ENCODE results near the gene ASB8.

ASB8 gene

GRCh38 chr12:48109424-48109823 lies 47.9 kb downstream of the ASB8 start:
- TF ChIP-seq Cebpa-rat (IDR thresholded peaks at IDR 0.05), result no peak
- H3K4me2 ChIP-seq, result peak overlapping the region; percentile 19
- H3K36me3 ChIP-seq, result no peaks in the 10 kb centered on the region

GRCh38 chr12:48106681-48107613 lies 50.4 kb downstream of the ASB8 start:
- Histone ChIP-seq H3K4me3 (peak overlapping the region; percentile 87), H4K20me1 (no peaks in the 10 kb centered on the region), H3K9me3 (no peaks in the 10 kb centered on the region), H3K4me2 (peak overlapping the region; percentile 89), H3K36me3 (no peaks in the 10 kb centered on the region), H3K9ac (peak overlapping the region; percentile 96), H3K4me1 (peaks cover 57% of the 10 kb centered on the region), H3K27me3 (no peaks in the 10 kb centered on the region), H3K27ac (peak overlapping the region; percentile 98)
- no peak for TF ChIP-seq Cebpa-rat (IDR thresholded peaks at IDR 0.05)

More at GRCh38 chr12:48109424-48109823, 47.9 kb downstream of the ASB8 start:
- Histone ChIP-seq H3K4me1 (peaks cover 34% of the 10 kb centered on the region), H3K27ac (no peak overlapping the region), H3K9ac (no peak overlapping the region), H3K27me3 (no peaks in the 10 kb centered on the region), H3K9me3 (no peaks in the 10 kb centered on the region), H3K4me3 (no peak overlapping the region), H4K20me1 (no peaks in the 10 kb centered on the region)

DNA sequence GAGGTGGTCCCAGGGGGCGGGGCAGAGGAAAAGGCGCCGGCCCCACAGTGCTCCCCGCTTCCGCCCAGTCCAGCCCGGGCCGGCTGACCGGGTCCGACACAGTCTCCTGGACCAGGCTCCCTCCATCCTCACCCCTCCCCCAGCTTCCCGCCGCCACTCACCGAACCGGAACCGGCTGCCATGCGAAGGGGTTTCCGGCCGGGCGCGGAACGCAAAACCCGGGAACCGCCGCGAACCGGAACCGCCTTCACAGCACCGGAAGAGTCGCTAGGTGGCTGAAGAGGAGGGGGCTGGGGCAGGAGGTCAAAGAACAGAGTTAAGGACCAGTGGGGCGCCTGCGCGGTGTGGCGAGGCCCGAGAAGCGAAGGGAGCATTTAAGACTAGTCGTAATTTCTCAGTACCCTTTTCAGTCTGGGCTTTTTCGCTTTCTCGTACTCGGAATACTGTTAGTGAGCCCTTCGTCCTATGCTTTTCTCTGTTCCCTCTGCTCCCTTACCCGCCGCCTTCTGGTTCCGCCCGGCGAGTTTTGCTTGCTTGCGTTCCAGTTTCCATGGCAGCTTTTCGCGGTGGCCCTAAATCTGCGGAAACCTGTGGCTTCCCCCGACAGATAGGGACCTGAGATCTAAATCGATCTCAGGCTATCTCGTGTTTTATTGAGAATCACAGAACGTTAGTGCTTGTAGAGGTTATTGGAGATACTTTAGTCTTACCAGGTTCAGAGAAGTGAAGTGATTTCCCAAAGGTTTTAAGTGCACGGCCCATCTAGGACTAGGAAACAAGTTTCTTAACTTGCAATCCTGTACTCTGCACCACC lies 51.2 kb downstream of the ASB8 start, which contains the start of gene SENP1:
Gene SENP1 (minus strand): TSS at position 213 of the 814 bp plus-strand sequence. CDS start 4,607 bp downstream, outside the sequence.
- Histone ChIP-seq H3K9me3 (no peaks in the 10 kb centered on the region), H3K4me3 (peak within 1 kb of the TSS; percentile 87), H3K27ac (peak within 1 kb of the TSS; percentile 98), H3K4me2 (peak within 1 kb of the TSS; percentile 89), H3K27me3 (no peaks in the 10 kb centered on the region), H3K36me3 (no peaks in the 10 kb centered on the region), H4K20me1 (0 out of 2 replicates have a peak, but pooled peaks cover 4% of the 10 kb centered on the region), H3K9ac (peak within 1 kb of the TSS; percentile 96), H3K4me1 (peaks cover 59% of the 10 kb centered on the region)
- no peak for TF ChIP-seq Cebpa-rat (IDR thresholded peaks at IDR 0.05)

- Histone ChIP-seq H3K27ac (peak overlapping the region; percentile 98), H3K4me1 (peaks cover 59% of the 10 kb centered on the region), H3K27me3 (no peaks in the 10 kb centered on the region), H3K4me3 (peak overlapping the region; percentile 87), H3K4me2 (peak overlapping the region; percentile 89), H3K9me3 (no peaks in the 10 kb centered on the region), H3K36me3 (no peaks in the 10 kb centered on the region; the same call in 1 of the 2 replicates), H4K20me1 (0 out of 2 replicates have a peak, but pooled peaks cover 6% of the 10 kb centered on the region), H3K9ac (peak overlapping the region; percentile 96)
- TF ChIP-seq Cebpa-rat (IDR thresholded peaks at IDR 0.05), result no peak
Measured at GRCh38 chr12:48105321-48105866, 51.9 kb downstream of the ASB8 start.

GRCh38 chr12:48104531-48104930 lies 52.8 kb downstream of the ASB8 start:
- peaks cover 55% of the 10 kb centered on the region for H3K4me1 ChIP-seq
- H3K9me3 ChIP-seq, result no peaks in the 10 kb centered on the region
- peak overlapping the region; percentile 96 for H3K9ac ChIP-seq
- H3K4me2 ChIP-seq, result peak overlapping the region; percentile 89
- peaks cover 2% of the 10 kb centered on the region; the same call in 1 of the 2 replicates for H3K36me3 ChIP-seq
- H4K20me1 ChIP-seq, result peaks cover 10% of the 10 kb centered on the region; the same call in 1 of the 2 replicates
- no peak for TF ChIP-seq Cebpa-rat (IDR thresholded peaks at IDR 0.05)
- peak overlapping the region; percentile 98; the same call in 1 of the 2 replicates for H3K27ac ChIP-seq
- peak overlapping the region; percentile 87 for H3K4me3 ChIP-seq
- H3K27me3 ChIP-seq, result no peaks in the 10 kb centered on the region
